Measurements from ENCODE around the gene TPM2.
A peak's percentile ranks its signal among the peaks of the same experiment; 100 is the strongest.
"Not testable (repeated sequence)": the region's sequence is repeated elsewhere in the genome, so short reads cannot be mapped to it uniquely, and the experiment has no call there.

TPM2 gene

GRCh38 chr9:35656831-35657545 is 32.7 kb downstream of the TPM2 start:
- DNase-seq (ENCODE audit: extremely low read depth in 1 of 2, low read depth in 1 of 2) = no peak

GRCh38 chr9:35656348-35656747 is 33.4 kb downstream of the TPM2 start:
- DNase-seq (ENCODE audit: extremely low read depth in 1 of 2, low read depth in 1 of 2) = no peak

GRCh38 chr9:35653611-35654010 is 36.1 kb downstream of the TPM2 start:
- DNase-seq (ENCODE audit: extremely low read depth in 1 of 2, low read depth in 1 of 2) = no peak

- DNase-seq (ENCODE audit: extremely low read depth in 1 of 2, low read depth in 1 of 2) = no peak
Observed at GRCh38 chr9:35652829-35653209, 36.9 kb downstream of the TPM2 start.

- DNase-seq (ENCODE audit: extremely low read depth in 1 of 2, low read depth in 1 of 2) = no peak
Observed at GRCh38 chr9:35651956-35652828, 37.5 kb downstream of the TPM2 start.

GRCh38 chr9:35650341-35651158 is 39.2 kb downstream of the TPM2 start, which contains the start of gene SIT1:
Gene SIT1, minus strand, starts transcription at chr9:35650931. Its CDS starts 78 bp downstream, at chr9:35650853.
- DNase-seq (ENCODE audit: extremely low read depth in 1 of 2, low read depth in 1 of 2) = no peak

- no peak for DNase-seq (ENCODE audit: extremely low read depth in 1 of 2, low read depth in 1 of 2)
Observed at GRCh38 chr9:35649431-35650340, 40.0 kb downstream of the TPM2 start.

GRCh38 chr9:35646533-35647265 is 43.0 kb downstream of the TPM2 start:
- DNase-seq (ENCODE audit: extremely low read depth in 1 of 2, low read depth in 1 of 2) = peak; percentile 79 to 82

GRCh38 chr9:35646153-35646532 is 43.6 kb downstream of the TPM2 start:
- no peak for DNase-seq (ENCODE audit: extremely low read depth in 1 of 2, low read depth in 1 of 2)

- not testable (repeated sequence) for DNase-seq (ENCODE audit: extremely low read depth in 1 of 2, low read depth in 1 of 2)
Observed at GRCh38 chr9:35645736-35646135, 44.0 kb downstream of the TPM2 start.

- DNase-seq (ENCODE audit: extremely low read depth in 1 of 2, low read depth in 1 of 2) = no peak
Observed at GRCh38 chr9:35643046-35643445, 46.7 kb downstream of the TPM2 start.

- not testable (repeated sequence) for DNase-seq (ENCODE audit: extremely low read depth in 1 of 2, low read depth in 1 of 2)
Observed at GRCh38 chr9:35641478-35641877, 48.2 kb downstream of the TPM2 start.

- DNase-seq (ENCODE audit: extremely low read depth in 1 of 2, low read depth in 1 of 2) = not testable (repeated sequence)
Observed at GRCh38 chr9:35640431-35640830, 49.3 kb downstream of the TPM2 start.

GRCh38 chr9:35639631-35640030 is 50.1 kb downstream of the TPM2 start:
- DNase-seq (ENCODE audit: extremely low read depth in 1 of 2, low read depth in 1 of 2) = no peak

GRCh38 chr9:35639225-35639624 is 50.5 kb downstream of the TPM2 start:
- not testable (repeated sequence) for DNase-seq (ENCODE audit: extremely low read depth in 1 of 2, low read depth in 1 of 2)

- DNase-seq (ENCODE audit: extremely low read depth in 1 of 2, low read depth in 1 of 2) = not testable (repeated sequence)
Observed at GRCh38 chr9:35638751-35639150, 51.0 kb downstream of the TPM2 start.

GRCh38 chr9:35637427-35637955 is 52.2 kb downstream of the TPM2 start:
- DNase-seq (ENCODE audit: extremely low read depth in 1 of 2, low read depth in 1 of 2) = not testable (repeated sequence)

- DNase-seq (ENCODE audit: extremely low read depth in 1 of 2, low read depth in 1 of 2) = not testable (repeated sequence)
Observed at GRCh38 chr9:35636877-35637246, 52.9 kb downstream of the TPM2 start.

Data from stimulated activated CD8-positive, alpha-beta memory T cell treated with anti-CD3 and anti-CD28 coated beads, Interleukin-7, amount 100 ng/mL, for 48 hours (primary cell).